HepG2 (cell line): Measurements from ENCODE around the gene SEMA6D. TPM values are rescaled to one million over a fixed set of nuclear protein-coding genes. Genes with fewer than 3 reads are reported as not detected.

Experiments
- ATAC-seq: fragments of 200-7000 bp; cut with Tn5 transposase; 3 replicates; pipeline ENCODE4 v1.9.1; 2020; ENCODE audit warnings: mild to moderate bottlenecking, moderate library complexity
- BruUV-seq: library from RNA; stranded (reverse); fragments of 400-500 nt; replicated peaks from 2 replicates; lab custom pipeline; 2021; lab: Mats Ljungman, UMichigan
- CTCF ChIA-PET: fragments of 300-600 bp; formaldehyde crosslinking; extraction: SDS; loops from one replicate; lab custom pipeline; 2021; ENCODE audit warnings: low total read pairs, inconsistent platforms, low intra/inter-chr PET ratio; lab: Yijun Ruan, JAX
- POLR2A ChIA-PET: fragments of 350-600 bp; sonication (Branson Sonifier 250); formaldehyde crosslinking; loops from one replicate; lab custom pipeline; 2020; ENCODE audit warnings: antibody characterized with exemption, inconsistent platforms; lab: Yijun Ruan, JAX
- DNase-seq: peaks from one replicate; pipeline ENCODE4 v3.0.0-alpha.2; 2015; ENCODE audit warnings: low spot score
- FAIRE-seq: peaks from 3 replicates; lab custom pipeline; 2011; peaks lifted over from hg19 to GRCh38; lab: Jason Lieb, UNC
- H2AFZ ChIP-seq: one replicate; pipeline ENCODE4 v1.6.1; 2011; ENCODE audit warnings: low read length, inconsistent platforms
- H3K27ac ChIP-seq: fragments of 300-600 bp; 3 replicates; pipeline ENCODE4 v1.8.0; 2011; ENCODE audit warnings: mixed run types, mild to moderate bottlenecking, mixed read lengths, low read length, inconsistent platforms; ENCODE audit not compliant: insufficient read depth; ENCODE audit errors: extremely low read length
- H3K27me3 ChIP-seq, 2 experiments: fragments of 200-600 bp in 1 of 2; 2 replicates in 1 of 2; 3 replicates in 1 of 2; pipeline versions ENCODE4 v1.6.0 to v1.8.0; 2011; ENCODE audit warnings: low read length in 2 of 2, mild to moderate bottlenecking in 2 of 2, moderate library complexity in 2 of 2, inconsistent platforms in 1 of 2; ENCODE audit not compliant: insufficient read depth in 2 of 2, control insufficient read depth in 1 of 2
- H3K36me3 ChIP-seq, 2 experiments: fragments of 200-600 bp in 1 of 2; replicated peaks in 1 of 2; 2 replicates in 1 of 2; 3 replicates in 1 of 2; pipeline versions ENCODE4 v1.5.1 to v1.8.0; 2011; ENCODE audit warnings: low read length in 2 of 2, inconsistent platforms in 1 of 2; ENCODE audit not compliant: insufficient read depth in 2 of 2, control insufficient read depth in 1 of 2
- H3K4me1 ChIP-seq: 2 replicates; pipeline ENCODE4 v1.5.1; 2012; ENCODE audit warnings: low read length, inconsistent platforms; ENCODE audit not compliant: insufficient read depth
- H3K4me2 ChIP-seq: 2 replicates; pipeline ENCODE4 v1.6.0; 2011; ENCODE audit warnings: low read depth, low read length, inconsistent platforms
- H3K4me3 ChIP-seq, 3 experiments: fragments of 200-600 bp in 1 of 3; sonication (generic), shearing (Covaris generic) in 1 of 3; replicated peaks in 1 of 3; 2 replicates each; pipeline ENCODE4 v1.5.1; 2011 to 2016; ENCODE audit warnings: low read length in 3 of 3, inconsistent platforms in 2 of 3, low read depth in 2 of 3, mild to moderate bottlenecking in 2 of 3, control low read depth in 1 of 3, mixed read lengths in 1 of 3; ENCODE audit not compliant: insufficient read depth in 1 of 3
- H3K79me2 ChIP-seq: one replicate; pipeline ENCODE4 v1.6.1; 2011; ENCODE audit warnings: low read length, inconsistent platforms; ENCODE audit not compliant: insufficient read depth
- H3K9ac ChIP-seq: 2 replicates; pipeline ENCODE4 v1.6.0; 2011; ENCODE audit warnings: mild to moderate bottlenecking, low read depth, low read length, inconsistent platforms; ENCODE audit not compliant: insufficient read depth
- H3K9me3 ChIP-seq: 2 replicates; pipeline ENCODE4 v1.5.1; 2012; ENCODE audit warnings: mild to moderate bottlenecking, low read length
- H4K20me1 ChIP-seq: 2 replicates; pipeline ENCODE4 v1.6.0; 2011; ENCODE audit warnings: inconsistent platforms, mild to moderate bottlenecking, low read length, moderate library complexity; ENCODE audit not compliant: insufficient read depth
- AGO2 ChIP-seq: fragments of 200-400 bp; formaldehyde crosslinking; optimal IDR thresholded peaks from 2 replicates; pipeline ENCODE3; 2017; ENCODE audit warnings: mild to moderate bottlenecking, low read depth, low read length, moderate library complexity
- ISX ChIP-seq: sonication (generic); formaldehyde crosslinking; conservative IDR thresholded peaks from 2 replicates; pipeline ENCODE4 v1.5.0; 2020; ENCODE audit warnings: missing genetic modification reagents
- KDM4B ChIP-seq: sonication (generic); formaldehyde crosslinking; IDR thresholded peaks from 2 replicates; pipeline ENCODE4 v1.4.0; 2020; ENCODE audit warnings: missing genetic modification reagents
- NONO ChIP-seq, 2 experiments: fragments of 450-650 bp in 1 of 2; sonication (generic) in 1 of 2; formaldehyde crosslinking in 1 of 2; IDR thresholded peaks in 1 of 2; conservative IDR thresholded peaks in 1 of 2; 2 replicates each; pipeline versions ENCODE4 v1.6.1 to v1.8.0; 2017 to 2022; ENCODE audit warnings: mild to moderate bottlenecking in 1 of 2, missing genetic modification reagents in 1 of 2, moderate library complexity in 1 of 2
- SATB2 ChIP-seq: sonication (generic); formaldehyde crosslinking; IDR thresholded peaks from 2 replicates; pipeline ENCODE4 v1.5.0; 2020; ENCODE audit warnings: missing genetic modification reagents
- ZNF121 ChIP-seq: sonication (generic); formaldehyde crosslinking; IDR thresholded peaks from 2 replicates; pipeline ENCODE4 v1.5.0; 2020; ENCODE audit warnings: mild to moderate bottlenecking, missing genetic modification reagents
- ZNF205 ChIP-seq: IDR thresholded peaks from 2 replicates; pipeline ENCODE4 v1.6.1; 2018; ENCODE audit warnings: missing biosample characterization, missing genetic modification reagents
- ZNF207 ChIP-seq: fragments of 450-650 bp; IDR thresholded peaks from 2 replicates; pipeline ENCODE4 v1.6.1; 2016; ENCODE audit warnings: antibody characterized with exemption, borderline replicate concordance
- ZNF614 ChIP-seq: IDR thresholded peaks from 2 replicates; pipeline ENCODE4 v1.6.1; 2018; ENCODE audit warnings: missing biosample characterization, missing genetic modification reagents, inconsistent platforms, borderline replicate concordance
- WGBS: methylation state at CpG from one replicate; pipeline ENCODE4 v1.1.6; 2017; ENCODE audit warnings: low lambda C conversion rate; 5-methylcytosine and 5-hydroxymethylcytosine counted together
- in situ Hi-C: cut with HindIII; loops from 2 replicates; pipeline ENCODE4 v1.10.0; 2017; ENCODE audit warnings: low pct_unique_long_range_greater_than_20kb; ENCODE audit not compliant: extremely low pct_ligation_motif_present
- intact Hi-C: fragments of 100-400 bp; cut with micrococcal nuclease; formaldehyde crosslinking; loops from one replicate; pipeline ENCODE4 v1.10.0; 2022; ENCODE audit not compliant: unreplicated experiment
- polyA plus RNA-seq, 8 experiments: library from polyadenylated mRNA; depleted of rRNA in 3 of 8; stranded (reverse) in 7 of 8; unstranded in 1 of 8; fragments of >200 nt; fragmentation: Illumina TruSeq in 4 of 8; extraction: Trizol in 4 of 8; gene quantifications; 2 replicates each; pipeline versions ENCODE4 v1.2.1 to v1.2.3, GENCODE V29; 2011 to 2016; ENCODE audit warnings: low read depth in 4 of 8, missing spikeins in 1 of 8, mixed read lengths in 1 of 8; ENCODE audit not compliant: insufficient read depth in 1 of 8
- total RNA-seq, 5 experiments: library from RNA; depleted of rRNA; stranded (reverse); fragments of >200 nt; fragmentation: Illumina TruSeq; extraction: Trizol; gene quantifications; 2 replicates each; pipeline ENCODE4 v1.2.3, GENCODE V29; 2016; ENCODE audit warnings: low read depth in 1 of 5
- TF ChIP-seq, protein P1 (sequence below): sonication (generic); formaldehyde crosslinking; IDR thresholded peaks from 2 replicates; pipeline ENCODE4 v1.5.0; 2020; ENCODE audit warnings: missing genetic modification reagents
- TF ChIP-seq, protein P2 (sequence below): sonication (generic); formaldehyde crosslinking; IDR thresholded peaks from 2 replicates; pipeline ENCODE4 v1.4.0; 2020; ENCODE audit warnings: missing genetic modification reagents
- TF ChIP-seq, protein P3 (sequence below): sonication (generic); formaldehyde crosslinking; conservative IDR thresholded peaks from 2 replicates; pipeline ENCODE4 v1.4.0; 2020; ENCODE audit warnings: missing genetic modification reagents

SEMA6D gene
- total and polyA plus RNA-seq, 2 of the 13 experiments (the other 11 are each of a cell fraction or from before 2014, with no cell fraction given): not detected

DNA sequence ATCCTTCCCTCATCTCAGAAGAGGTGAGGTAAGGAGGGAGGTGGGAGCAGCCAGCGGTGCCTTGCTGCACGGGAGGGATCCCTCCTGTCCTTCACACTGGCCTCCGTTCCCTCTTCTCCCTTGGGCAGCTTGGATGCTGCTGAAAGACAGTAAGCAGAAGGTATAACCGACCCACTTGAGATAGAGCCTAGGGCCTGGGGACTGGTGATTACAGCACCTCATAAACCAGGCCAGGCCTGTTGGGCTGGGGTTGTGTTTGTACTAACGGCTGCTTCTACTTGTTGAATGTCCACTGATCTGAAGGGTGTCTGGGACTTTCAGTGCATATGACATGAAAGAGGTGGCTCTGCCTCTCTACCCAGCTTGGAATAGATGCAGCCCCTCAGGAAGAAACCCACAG is 25.0 kb downstream of the SEMA6D start:
- WGBS: 42% methylated on average over 5 of the region's 5 CpGs
- H4K20me1 ChIP-seq: no peaks in the 10 kb centered on the region
- no peak overlapping the region for H3K4me2 ChIP-seq
- H3K27me3 ChIP-seq: no peaks in the 10 kb centered on the region; a peak in 1 of 5 replicates
- DNase-seq (no peak), ATAC-seq (no peak), FAIRE-seq (no peak)
- no peaks in the 10 kb centered on the region for H3K4me1 ChIP-seq
- H3K9me3 ChIP-seq: no peaks in the 10 kb centered on the region
- intact Hi-C loops (no loop called here), in situ Hi-C loops (no loop called here)
- no peaks in the 10 kb centered on the region for H3K79me2 ChIP-seq
- POLR2A ChIA-PET: no interaction called here
- no peak overlapping the region for H3K9ac ChIP-seq
- no peak overlapping the region for H3K4me3 ChIP-seq
- H3K27ac ChIP-seq: no peak overlapping the region
- H2AFZ ChIP-seq: no peak overlapping the region
- no TSS peak for BruUV-seq
- CTCF ChIA-PET: no interaction called here
- no peaks in the 10 kb centered on the region for H3K36me3 ChIP-seq
- TF ChIP-seq, protein P1, sequence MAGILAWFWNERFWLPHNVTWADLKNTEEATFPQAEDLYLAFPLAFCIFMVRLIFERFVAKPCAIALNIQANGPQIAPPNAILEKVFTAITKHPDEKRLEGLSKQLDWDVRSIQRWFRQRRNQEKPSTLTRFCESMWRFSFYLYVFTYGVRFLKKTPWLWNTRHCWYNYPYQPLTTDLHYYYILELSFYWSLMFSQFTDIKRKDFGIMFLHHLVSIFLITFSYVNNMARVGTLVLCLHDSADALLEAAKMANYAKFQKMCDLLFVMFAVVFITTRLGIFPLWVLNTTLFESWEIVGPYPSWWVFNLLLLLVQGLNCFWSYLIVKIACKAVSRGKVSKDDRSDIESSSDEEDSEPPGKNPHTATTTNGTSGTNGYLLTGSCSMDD (CRISPR knock-in tag): no peak
- no peak for TF ChIP-seq SATB2
- TF ChIP-seq ZNF205 (CRISPR knock-in tag): no peak
- no peak for TF ChIP-seq ZNF121 (CRISPR knock-in tag)
- TF ChIP-seq, protein P2, sequence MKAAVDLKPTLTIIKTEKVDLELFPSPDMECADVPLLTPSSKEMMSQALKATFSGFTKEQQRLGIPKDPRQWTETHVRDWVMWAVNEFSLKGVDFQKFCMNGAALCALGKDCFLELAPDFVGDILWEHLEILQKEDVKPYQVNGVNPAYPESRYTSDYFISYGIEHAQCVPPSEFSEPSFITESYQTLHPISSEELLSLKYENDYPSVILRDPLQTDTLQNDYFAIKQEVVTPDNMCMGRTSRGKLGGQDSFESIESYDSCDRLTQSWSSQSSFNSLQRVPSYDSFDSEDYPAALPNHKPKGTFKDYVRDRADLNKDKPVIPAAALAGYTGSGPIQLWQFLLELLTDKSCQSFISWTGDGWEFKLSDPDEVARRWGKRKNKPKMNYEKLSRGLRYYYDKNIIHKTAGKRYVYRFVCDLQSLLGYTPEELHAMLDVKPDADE (CRISPR knock-in tag): no peak
- no peak for TF ChIP-seq AGO2
- no peak for TF ChIP-seq ISX (CRISPR knock-in tag)

DNA sequence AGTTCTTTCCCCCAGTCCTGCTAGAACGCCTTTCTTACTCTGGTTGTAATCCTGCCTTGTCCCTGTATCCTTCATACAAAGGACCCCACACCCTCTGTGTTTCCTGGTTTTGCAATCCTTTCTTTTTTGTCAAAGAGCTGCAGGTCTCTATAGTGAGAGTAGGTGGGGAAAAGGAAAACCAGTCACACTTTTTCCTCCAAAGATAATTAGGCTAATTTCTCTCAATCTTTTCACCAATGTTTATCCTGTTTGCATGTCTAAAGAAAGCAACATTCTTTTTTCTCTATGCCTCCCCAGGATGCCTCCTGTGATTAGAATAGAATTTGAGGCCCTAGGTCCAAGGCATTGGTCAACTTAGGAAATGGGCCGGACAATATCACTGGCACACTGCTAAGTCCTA is 25.4 kb downstream of the SEMA6D start:
- in situ Hi-C loops (no loop called here), intact Hi-C loops (no loop called here)
- Histone ChIP-seq H3K4me2 (no peak overlapping the region), H3K9ac (no peak overlapping the region), H4K20me1 (no peaks in the 10 kb centered on the region), H3K36me3 (no peaks in the 10 kb centered on the region), H2AFZ (no peak overlapping the region), H3K79me2 (no peaks in the 10 kb centered on the region), H3K27ac (no peak overlapping the region), H3K9me3 (no peaks in the 10 kb centered on the region), H3K4me1 (no peaks in the 10 kb centered on the region), H3K4me3 (no peak overlapping the region), H3K27me3 (no peaks in the 10 kb centered on the region; a peak in 1 of 5 replicates)
- FAIRE-seq (no peak), ATAC-seq (no peak), DNase-seq (no peak)
- TF ChIP-seq NONO (IDR thresholded peaks at IDR 0.05) (no peak), NONO (CRISPR knock-in tag; conservative IDR thresholded peaks at IDR 0.05) (no peak), KDM4B (no peak), ZNF207 (no peak), ZNF614 (no peak)
- TF ChIP-seq, protein P3, sequence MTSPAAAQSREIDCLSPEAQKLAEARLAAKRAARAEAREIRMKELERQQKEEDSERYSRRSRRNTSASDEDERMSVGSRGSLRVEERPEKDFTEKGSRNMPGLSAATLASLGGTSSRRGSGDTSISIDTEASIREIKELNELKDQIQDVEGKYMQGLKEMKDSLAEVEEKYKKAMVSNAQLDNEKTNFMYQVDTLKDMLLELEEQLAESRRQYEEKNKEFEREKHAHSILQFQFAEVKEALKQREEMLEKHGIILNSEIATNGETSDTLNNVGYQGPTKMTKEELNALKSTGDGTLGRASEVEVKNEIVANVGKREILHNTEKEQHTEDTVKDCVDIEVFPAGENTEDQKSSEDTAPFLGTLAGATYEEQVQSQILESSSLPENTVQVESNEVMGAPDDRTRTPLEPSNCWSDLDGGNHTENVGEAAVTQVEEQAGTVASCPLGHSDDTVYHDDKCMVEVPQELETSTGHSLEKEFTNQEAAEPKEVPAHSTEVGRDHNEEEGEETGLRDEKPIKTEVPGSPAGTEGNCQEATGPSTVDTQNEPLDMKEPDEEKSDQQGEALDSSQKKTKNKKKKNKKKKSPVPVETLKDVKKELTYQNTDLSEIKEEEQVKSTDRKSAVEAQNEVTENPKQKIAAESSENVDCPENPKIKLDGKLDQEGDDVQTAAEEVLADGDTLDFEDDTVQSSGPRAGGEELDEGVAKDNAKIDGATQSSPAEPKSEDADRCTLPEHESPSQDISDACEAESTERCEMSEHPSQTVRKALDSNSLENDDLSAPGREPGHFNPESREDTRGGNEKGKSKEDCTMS (CRISPR knock-in tag): no peak
- ChIA-PET POLR2A (no interaction called here), CTCF (no interaction called here)
- WGBS: 3% methylated on average over 2 of the region's 2 CpGs
- BruUV-seq: no TSS peak
